ENCODE measurements around the gene PTH1R. TPM values are rescaled to one million over a fixed set of nuclear protein-coding genes. Genes with fewer than 3 reads are reported as not detected.

The PTH1R gene
- polyA plus RNA-seq, 1 of the 3 experiments (the other 2 are of a cell fraction) = 0.07 TPM

DNA sequence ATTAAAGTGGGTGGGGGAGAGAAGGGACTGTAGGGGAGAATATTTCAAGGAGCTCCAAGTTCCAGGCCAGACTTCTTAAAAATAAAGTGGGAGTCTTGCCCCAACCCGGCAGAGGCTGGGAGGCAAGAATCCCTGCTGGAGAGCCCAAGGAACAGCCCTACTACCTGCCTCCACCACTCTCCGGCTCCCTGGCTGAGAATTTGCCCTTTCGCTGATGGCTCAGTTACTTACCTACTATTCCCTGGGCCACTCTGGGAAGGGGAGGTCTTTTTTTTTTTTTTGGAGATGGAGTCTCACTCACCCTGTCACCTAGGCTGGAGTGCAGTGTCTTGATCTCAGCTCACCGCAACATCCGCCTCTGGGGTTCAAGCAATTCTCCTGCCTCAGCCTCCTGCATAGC is 29.8 kb upstream of the PTH1R start:
- Histone ChIP-seq H3K9ac (no peak overlapping the region), H4K20me1 (ENCODE audit: insufficient read depth) (no peaks in the 10 kb centered on the region), H3K4me3 (ENCODE audit: low read depth in 2 of 2, low read length in 1 of 2) (no peak overlapping the region), H3F3A (replicated peaks; ENCODE audit: insufficient read depth) (no peaks in the 10 kb centered on the region), H3K4me2 (no peak overlapping the region), H3K36me3 (replicated peaks in 1 of 2; ENCODE audit: control insufficient read depth in 1 of 2, insufficient read depth in 2 of 2, low read length in 1 of 2) (no peaks in the 10 kb centered on the region), H3K27ac (ENCODE audit: low read depth in 2 of 2, low read length in 1 of 2) (no peak overlapping the region), H3K27me3 (ENCODE audit: insufficient read depth) (no peaks in the 10 kb centered on the region), H3K9me2 (no peaks in the 10 kb centered on the region), H3K4me1 (ENCODE audit: control insufficient read depth in 1 of 2, insufficient read depth in 2 of 2, low read depth in 1 of 2, low read length in 1 of 2) (peaks cover 0 to 27% of the 10 kb centered on the region in 2 experiments; a peak in 2 of 4 replicates), H3K9me3 (no peaks in the 10 kb centered on the region), H3K79me2 (ENCODE audit: insufficient read depth) (no peaks in the 10 kb centered on the region), H2AFZ (ENCODE audit: low read depth) (no peak overlapping the region)
- no peak for TF ChIP-seq RCOR1 (IDR thresholded peaks at IDR 0.05; ENCODE audit: low read length)
- no peak for TF ChIP-seq FOSL2 (IDR thresholded peaks at IDR 0.05; ENCODE audit: borderline replicate concordance, low read depth)
- TF ChIP-seq, protein P1, sequence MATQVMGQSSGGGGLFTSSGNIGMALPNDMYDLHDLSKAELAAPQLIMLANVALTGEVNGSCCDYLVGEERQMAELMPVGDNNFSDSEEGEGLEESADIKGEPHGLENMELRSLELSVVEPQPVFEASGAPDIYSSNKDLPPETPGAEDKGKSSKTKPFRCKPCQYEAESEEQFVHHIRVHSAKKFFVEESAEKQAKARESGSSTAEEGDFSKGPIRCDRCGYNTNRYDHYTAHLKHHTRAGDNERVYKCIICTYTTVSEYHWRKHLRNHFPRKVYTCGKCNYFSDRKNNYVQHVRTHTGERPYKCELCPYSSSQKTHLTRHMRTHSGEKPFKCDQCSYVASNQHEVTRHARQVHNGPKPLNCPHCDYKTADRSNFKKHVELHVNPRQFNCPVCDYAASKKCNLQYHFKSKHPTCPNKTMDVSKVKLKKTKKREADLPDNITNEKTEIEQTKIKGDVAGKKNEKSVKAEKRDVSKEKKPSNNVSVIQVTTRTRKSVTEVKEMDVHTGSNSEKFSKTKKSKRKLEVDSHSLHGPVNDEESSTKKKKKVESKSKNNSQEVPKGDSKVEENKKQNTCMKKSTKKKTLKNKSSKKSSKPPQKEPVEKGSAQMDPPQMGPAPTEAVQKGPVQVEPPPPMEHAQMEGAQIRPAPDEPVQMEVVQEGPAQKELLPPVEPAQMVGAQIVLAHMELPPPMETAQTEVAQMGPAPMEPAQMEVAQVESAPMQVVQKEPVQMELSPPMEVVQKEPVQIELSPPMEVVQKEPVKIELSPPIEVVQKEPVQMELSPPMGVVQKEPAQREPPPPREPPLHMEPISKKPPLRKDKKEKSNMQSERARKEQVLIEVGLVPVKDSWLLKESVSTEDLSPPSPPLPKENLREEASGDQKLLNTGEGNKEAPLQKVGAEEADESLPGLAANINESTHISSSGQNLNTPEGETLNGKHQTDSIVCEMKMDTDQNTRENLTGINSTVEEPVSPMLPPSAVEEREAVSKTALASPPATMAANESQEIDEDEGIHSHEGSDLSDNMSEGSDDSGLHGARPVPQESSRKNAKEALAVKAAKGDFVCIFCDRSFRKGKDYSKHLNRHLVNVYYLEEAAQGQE (IDR thresholded peaks at IDR 0.05; ENCODE audit: low read depth, low read length) = no peak
- TF ChIP-seq RFX5 (IDR thresholded peaks at IDR 0.05; ENCODE audit: low read length) = no peak
- TF ChIP-seq POLR2AphosphoS5 (IDR thresholded peaks at IDR 0.05; ENCODE audit: low read depth, low read length) = no peak
- TF ChIP-seq CHD2 (IDR thresholded peaks at IDR 0.05; ENCODE audit: low read length, partially characterized antibody) = no peak
- TF ChIP-seq TAF1 (IDR thresholded peaks at IDR 0.05; ENCODE audit: borderline replicate concordance, low read depth, low read length) = no peak
- no peak for TF ChIP-seq MXI1 (IDR thresholded peaks at IDR 0.05; ENCODE audit: low read depth, low read length)
- no peak for TF ChIP-seq RXRA (IDR thresholded peaks at IDR 0.05; ENCODE audit: borderline replicate concordance, low read depth)
- TF ChIP-seq MEF2A (IDR thresholded peaks at IDR 0.05; ENCODE audit: borderline replicate concordance, low read depth) = no peak
- TF ChIP-seq ELF1 (IDR thresholded peaks at IDR 0.05) = no peak
- TF ChIP-seq EZH2phosphoT487 (IDR thresholded peaks at IDR 0.05; ENCODE audit: borderline replicate concordance, low read depth) = no peak
- TF ChIP-seq GABPA (IDR thresholded peaks at IDR 0.05; ENCODE audit: low read depth) = no peak
- TF ChIP-seq FOXM1 (IDR thresholded peaks at IDR 0.05; ENCODE audit: low read depth) = no peak
- TF ChIP-seq FOXJ3 (CRISPR knock-in tag; IDR thresholded peaks at IDR 0.05) = no peak
- no peak for TF ChIP-seq PBX3 (IDR thresholded peaks at IDR 0.05)
- TF ChIP-seq SIN3A (IDR thresholded peaks at IDR 0.05; ENCODE audit: borderline replicate concordance, low read depth, low read length) = no peak
- TF ChIP-seq YY1 (IDR thresholded peaks at IDR 0.05; ENCODE audit: low read depth) = no peak
- TF ChIP-seq JUND (IDR thresholded peaks at IDR 0.05) = no peak
- no peak for TF ChIP-seq IRF3 (IDR thresholded peaks at IDR 0.05; ENCODE audit: low read depth, low read length)
- no peak for DNase-seq
- CTCF ChIA-PET = interaction anchor here (0.9 to 8.4 kb wide), 10 partner anchors 16 to 359 kb away, joined by 3 to 72 read pairs (median 23); partner anchors contain the start of genes MYL3 and PTH1R
- WGBS (ENCODE audit: low lambda C conversion rate) = 95% methylated on average over 5 of the region's 5 CpGs
- POLR2A ChIA-PET = interaction anchor here (0.6 kb wide), 1 partner anchor 536 kb away, joined by 3 read pairs; no protein-coding TSS in a partner anchor

Measured in SK-N-SH (cell line).